GM21528 (cell line): ENCODE data around the gene TRIM67.
"Not testable (repeated sequence)": the region's sequence is repeated elsewhere in the genome, so short reads cannot be mapped to it uniquely, and the experiment has no call there.

Experiments
- ATAC-seq: cut with Tn5 transposase; IDR thresholded peaks from one replicate; pipeline ENCODE4 v1.9.1; 2021; ENCODE audit warnings: mild to moderate bottlenecking, moderate library complexity; ENCODE audit not compliant: unreplicated experiment, low FRiP score

Gene TRIM67

GRCh38 chr1:231161667-231162296 lies at the start of gene TRIM67:
Gene TRIM67 (plus strand): TSS chr1:231162058. CDS start chr1:231162970, 912 bp downstream.
- no peak for ATAC-seq

- ATAC-seq = no peak
Observed at GRCh38 chr1:231116738-231117137, 45.1 kb upstream of the TRIM67 start.

GRCh38 chr1:231118704-231119453 lies 43.0 kb upstream of the TRIM67 start:
- ATAC-seq = no peak

GRCh38 chr1:231121533-231121932 lies 40.3 kb upstream of the TRIM67 start:
- no peak for ATAC-seq

GRCh38 chr1:231122143-231122542 lies 39.7 kb upstream of the TRIM67 start:
- ATAC-seq = no peak

GRCh38 chr1:231124746-231125145 lies 37.1 kb upstream of the TRIM67 start:
- no peak for ATAC-seq

GRCh38 chr1:231125972-231126580 lies 35.8 kb upstream of the TRIM67 start:
- no peak for ATAC-seq

- ATAC-seq = not testable (repeated sequence)
Observed at GRCh38 chr1:231127106-231127505, 34.8 kb upstream of the TRIM67 start.

GRCh38 chr1:231128471-231128870 lies 33.4 kb upstream of the TRIM67 start:
- ATAC-seq = not testable (repeated sequence)

GRCh38 chr1:231130544-231130943 lies 31.3 kb upstream of the TRIM67 start:
- no peak for ATAC-seq

DNA sequence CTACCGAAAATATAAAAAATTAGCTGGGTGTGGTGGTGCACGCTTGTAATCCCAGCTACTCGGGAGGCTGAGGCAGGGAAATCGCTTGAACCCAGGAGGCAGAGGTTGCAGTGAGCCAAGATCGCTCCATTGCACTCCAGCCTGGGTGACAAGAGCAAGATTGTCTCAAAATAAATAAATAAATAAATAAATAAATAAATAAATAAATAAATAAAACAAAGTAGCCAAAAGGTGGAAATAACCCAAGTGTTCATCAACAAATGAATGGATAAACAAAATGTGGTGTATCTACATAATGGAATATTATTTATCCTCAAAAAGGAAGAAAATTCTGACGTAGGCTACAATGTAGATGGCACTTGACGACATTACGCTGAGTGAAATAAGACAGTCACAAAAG lies 29.3 kb upstream of the TRIM67 start:
- ATAC-seq = not testable (repeated sequence)

DNA sequence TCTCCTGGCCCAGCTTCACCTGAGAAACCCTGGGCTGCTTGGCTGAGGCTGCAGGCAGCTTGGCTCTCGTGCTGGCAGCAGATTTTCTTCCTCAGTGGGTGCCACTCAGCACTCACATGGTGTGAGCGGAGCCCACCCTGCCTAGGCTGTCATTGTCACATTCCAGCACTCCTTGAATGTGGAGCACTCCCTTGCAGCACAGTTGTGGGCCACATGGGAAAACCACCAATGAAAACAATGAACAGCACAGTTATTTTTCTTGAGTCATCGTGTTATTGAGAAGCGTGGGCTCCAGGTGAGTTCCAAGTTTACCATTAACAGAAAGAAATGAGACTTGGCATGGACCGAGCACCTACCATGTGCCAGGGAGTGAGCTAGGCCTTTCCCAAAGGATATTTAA lies 27.2 kb upstream of the TRIM67 start:
- no peak for ATAC-seq

GRCh38 chr1:231138236-231138635 lies 23.6 kb upstream of the TRIM67 start:
- ATAC-seq = no peak

- no peak for ATAC-seq
Observed at GRCh38 chr1:231139125-231139649, 22.7 kb upstream of the TRIM67 start.

GRCh38 chr1:231139659-231140654 lies 21.9 kb upstream of the TRIM67 start:
- no peak for ATAC-seq

DNA sequence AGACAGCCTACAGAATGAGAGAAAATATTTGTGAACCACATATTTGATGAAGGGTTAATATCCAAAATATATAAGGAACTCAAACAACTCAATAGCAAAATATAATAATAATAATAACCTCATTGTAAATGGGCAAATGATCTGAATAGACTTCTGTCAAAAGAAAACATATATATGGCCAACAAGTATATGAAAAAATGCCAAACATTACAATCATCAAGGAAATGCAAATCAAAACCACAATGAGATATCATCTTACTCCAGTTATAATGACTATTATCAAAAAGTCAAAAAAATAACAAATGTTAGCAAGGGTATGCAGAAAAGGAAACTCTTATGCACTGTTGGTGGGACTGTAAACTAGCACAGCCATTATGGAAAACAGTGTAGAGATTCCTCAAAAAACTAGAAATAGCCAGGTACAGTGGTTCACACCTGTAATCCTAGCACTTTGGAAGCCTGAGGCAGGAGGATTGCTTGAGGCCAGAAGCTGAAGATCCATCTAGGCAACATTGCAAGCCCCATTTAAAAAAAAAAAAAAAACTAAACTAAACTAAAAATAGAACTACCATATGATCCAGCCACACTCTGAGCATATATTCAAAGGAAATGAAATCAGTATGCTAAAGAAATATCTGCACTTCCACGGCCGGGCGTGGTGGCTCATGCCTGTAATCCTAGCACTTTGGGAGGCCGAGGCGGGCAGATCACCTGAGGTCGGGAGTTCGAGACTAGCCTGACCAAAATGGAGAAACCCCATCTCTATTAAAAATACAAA lies 17.3 kb upstream of the TRIM67 start:
- no peak for ATAC-seq

GRCh38 chr1:231147896-231148295 lies 14.0 kb upstream of the TRIM67 start:
- no peak for ATAC-seq

GRCh38 chr1:231151811-231152210 lies 10.0 kb upstream of the TRIM67 start:
- ATAC-seq = no peak

DNA sequence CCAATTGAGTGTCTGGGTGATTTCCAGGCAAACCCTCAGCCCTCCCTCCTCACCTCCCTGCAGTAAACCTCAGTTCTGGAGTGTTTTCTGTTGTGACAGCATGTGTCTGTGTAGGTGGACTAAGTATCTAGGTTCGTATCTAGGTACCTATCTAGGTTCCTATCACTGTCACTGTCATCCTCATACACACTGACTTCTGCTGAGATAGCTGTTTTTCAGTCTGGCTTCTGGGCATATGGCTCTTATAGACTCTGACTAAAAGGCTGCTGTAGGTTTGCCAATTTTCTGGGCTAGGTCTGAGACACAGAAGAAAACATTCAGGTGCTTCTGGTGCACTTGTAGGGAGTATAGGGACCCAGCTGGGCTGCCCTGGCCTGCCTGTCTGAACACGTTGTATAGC lies 8.1 kb upstream of the TRIM67 start:
- ATAC-seq = no peak
